Measurements from ENCODE around the gene PRC1. TPM values are rescaled to one million over a fixed set of nuclear protein-coding genes. Genes with fewer than 3 reads are reported as not detected.

PRC1 gene
- total RNA-seq, 4 donors from 2014 or later: 8.1 to 58.0 (median 23.7) TPM

DNA sequence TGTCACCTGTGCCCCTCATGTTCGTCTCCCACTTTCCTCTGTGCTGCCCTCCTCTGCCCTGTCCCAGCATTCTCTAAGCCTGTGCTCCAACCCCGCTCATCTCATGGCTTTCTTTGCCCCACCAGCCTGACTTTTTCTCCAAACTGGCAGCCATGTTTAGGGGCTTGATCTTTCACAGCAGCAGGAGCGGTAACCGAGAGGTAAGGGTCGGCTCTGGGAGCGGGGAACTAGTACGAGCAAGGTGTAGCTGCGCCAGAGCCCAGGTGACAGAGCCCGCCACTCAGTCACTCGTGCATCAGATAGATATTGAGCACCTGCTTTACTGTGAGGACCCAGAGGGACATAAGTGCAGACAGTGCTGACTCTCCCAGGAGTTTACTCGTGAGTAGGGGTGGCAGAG, 77.9 kb downstream of the PRC1 start:
- intact Hi-C loops (cut with DNase I; ENCODE audit: low total_unique reads): no loop called here
- Histone ChIP-seq H3K4me1 (no peaks in the 10 kb centered on the region), H3K9me3 (no peaks in the 10 kb centered on the region), H3K4me3 (no peak overlapping the region), H3K27me3 (no peaks in the 10 kb centered on the region), H3K36me3 (peaks cover 0 to 82% (median 28%) of the 10 kb centered on the region in 4 donors), H3K27ac (no peak overlapping the region)
- TF ChIP-seq POLR2A (IDR thresholded peaks at IDR 0.05): no peak
- TF ChIP-seq POLR2AphosphoS5 (IDR thresholded peaks at IDR 0.05): no peak
- WGBS, 2 donors (ENCODE audit: low coverage in 1 of 2): 93% methylated on average over 3 to 11 of the region's 11 CpGs
- in situ Hi-C loops (cut with MboI; ENCODE audit: low pct_ligation_motif_present in 1 of 4, low pct_unique_long_range_greater_than_20kb in 1 of 4, low sequenced_read_pairs in 3 of 4): no loop called here
- DNase-seq: no peak

Small RNAs within 50 kb of the gene (small RNA-seq; reads per million reads assigned to genes)
- gene RF00019: 0 reads per million in 4 donors

Other genes with a start within 250 kb of the PRC1 start
- gene FURIN, start 125.9 kb downstream of the PRC1 start, total RNA-seq: 100 to 1,000 TPM in 1 of 4 donors, 10 to 100 TPM in 3; 64.6 to 109 (median 80.6) TPM
- 10 to 100 TPM in 3 of 4 donors, 1 to 10 TPM in 1; 7.0 to 18.3 (median 14.0) TPM for gene FES, start 110.0 kb downstream of the PRC1 start, total RNA-seq
- 100 to 1,000 TPM in 2 of 4 donors, 10 to 100 TPM in 2; 46.8 to 109 (median 86.4) TPM for gene MAN2A2, start 91.2 kb downstream of the PRC1 start, total RNA-seq
- gene HDDC3, start 62.0 kb downstream of the PRC1 start, total RNA-seq: 10 to 100 TPM; 13.8 to 21.8 (median 17.9) TPM
- gene UNC45A, start 59.2 kb downstream of the PRC1 start, total RNA-seq: 100 to 1,000 TPM in 1 of 4 donors, 10 to 100 TPM in 3; 34.4 to 142 (median 52.9) TPM
- 100 to 1,000 TPM in 1 of 4 donors, 10 to 100 TPM in 3; 13.1 to 438 (median 16.2) TPM for gene RCCD1, start 39.7 kb downstream of the PRC1 start, total RNA-seq
- 10 to 100 TPM in 2 of 4 donors, 1 to 10 TPM in 2; 6.7 to 18.7 (median 10.8) TPM for gene VPS33B, start 28.1 kb upstream of the PRC1 start, total RNA-seq
- 10 to 100 TPM in 1 of 4 donors, 1 to 10 TPM in 2, under 1 TPM in 1; 0.27 to 10.3 (median 2.2) TPM for gene SV2B, start 105.7 kb upstream of the PRC1 start, total RNA-seq

All from transverse colon (tissue), 4 donors.